NT2/D1 (cell line): ENCODE data around the gene UBA5.

Experiments used
- SUZ12 ChIP-seq: IDR thresholded peaks from 2 replicates; pipeline ENCODE4 v1.6.1; 2011; ENCODE audit not compliant: insufficient read length, insufficient read depth; ENCODE audit errors: extremely low read depth
- YY1 ChIP-seq: IDR thresholded peaks from 2 replicates; pipeline ENCODE4 v1.6.1; 2011; ENCODE audit not compliant: insufficient read length, insufficient read depth
- ZNF274 ChIP-seq: IDR thresholded peaks from 2 replicates; pipeline ENCODE4 v1.6.1; 2011; ENCODE audit warnings: mild to moderate bottlenecking, low read depth, low read length

DNA sequence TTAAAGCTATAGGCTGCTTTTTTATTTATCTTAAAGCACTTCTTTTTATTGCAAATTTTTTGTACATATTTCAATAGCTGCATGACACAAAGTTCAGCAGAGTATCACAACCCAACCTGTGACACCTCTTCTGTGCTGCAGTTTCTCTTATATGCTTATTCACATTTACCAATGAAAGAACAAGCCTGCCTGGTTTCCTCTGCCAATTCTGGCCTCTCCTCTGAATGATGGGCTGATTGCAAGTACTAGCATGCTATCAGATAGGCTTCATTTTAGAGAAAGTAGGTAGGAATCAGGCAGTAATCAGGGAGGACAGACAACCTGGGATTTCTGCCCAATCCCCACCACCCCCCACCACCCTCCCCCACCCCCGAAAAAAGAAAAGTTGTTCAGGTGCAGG lies 36.5 kb upstream of the UBA5 start:
- TF ChIP-seq ZNF274 (no peak), YY1 (no peak), SUZ12 (no peak)
